Measurements from ENCODE around the gene SSH2.

SSH2 gene

GRCh38 chr17:29687596-29687995 is 242.4 kb downstream of the SSH2 start:
- Histone ChIP-seq H3K27me3 (ENCODE audit: low read length) (no peaks in the 10 kb centered on the region), H3K4me3 (ENCODE audit: insufficient read depth, low read length, poor library complexity, severe bottlenecking) (no peak overlapping the region), H3K4me2 (ENCODE audit: low read depth, low read length, poor library complexity, severe bottlenecking) (no peak overlapping the region), H3K27ac (ENCODE audit: low read depth, low read length) (no peak overlapping the region), H3K36me3 (ENCODE audit: low read length) (peaks cover 5% of the 10 kb centered on the region; the same call in 1 of the 2 replicates), H3K9ac (ENCODE audit: low read length) (no peak overlapping the region), H3K9me2 (replicated peaks; ENCODE audit: insufficient read depth, low read length) (no peaks in the 10 kb centered on the region), H4K20me1 (ENCODE audit: low read depth, low read length) (no peaks in the 10 kb centered on the region), H3F3A (ENCODE audit: insufficient read depth) (0 out of 2 replicates have a peak, but pooled peaks cover 3% of the 10 kb centered on the region), H3K9me3 (ENCODE audit: insufficient read depth, low read length) (no peaks in the 10 kb centered on the region), H3K79me2 (ENCODE audit: insufficient read depth, low read length) (no peaks in the 10 kb centered on the region), H2AFZ (ENCODE audit: low read depth, low read length, severe bottlenecking) (no peak overlapping the region)
- TF ChIP-seq EZH2phosphoT487 (conservative IDR thresholded peaks at IDR 0.05; ENCODE audit: low read length): no peak
- TF ChIP-seq CTCF (IDR thresholded peaks at IDR 0.05; ENCODE audit: insufficient read depth, low read length, poor library complexity, severe bottlenecking): no peak

GRCh38 chr17:29686993-29687590 is 242.9 kb downstream of the SSH2 start:
- Histone ChIP-seq H4K20me1 (ENCODE audit: low read depth, low read length) (no peaks in the 10 kb centered on the region), H3F3A (ENCODE audit: insufficient read depth) (peaks cover 8% of the 10 kb centered on the region; the same call in 1 of the 2 replicates), H3K4me2 (ENCODE audit: low read depth, low read length, poor library complexity, severe bottlenecking) (no peak overlapping the region), H3K79me2 (ENCODE audit: insufficient read depth, low read length) (no peaks in the 10 kb centered on the region), H3K9me2 (replicated peaks; ENCODE audit: insufficient read depth, low read length) (no peaks in the 10 kb centered on the region), H3K27ac (ENCODE audit: low read depth, low read length) (no peak overlapping the region), H3K4me3 (ENCODE audit: insufficient read depth, low read length, poor library complexity, severe bottlenecking) (no peak overlapping the region), H3K36me3 (ENCODE audit: low read length) (no peaks in the 10 kb centered on the region; the same call in 1 of the 2 replicates), H3K27me3 (ENCODE audit: low read length) (no peaks in the 10 kb centered on the region), H2AFZ (ENCODE audit: low read depth, low read length, severe bottlenecking) (no peak overlapping the region), H3K9ac (ENCODE audit: low read length) (no peak overlapping the region), H3K9me3 (ENCODE audit: insufficient read depth, low read length) (no peaks in the 10 kb centered on the region)
- TF ChIP-seq EZH2phosphoT487 (conservative IDR thresholded peaks at IDR 0.05; ENCODE audit: low read length): no peak
- no peak for TF ChIP-seq CTCF (IDR thresholded peaks at IDR 0.05; ENCODE audit: insufficient read depth, low read length, poor library complexity, severe bottlenecking)

- Histone ChIP-seq H3K9ac (ENCODE audit: low read length) (no peak overlapping the region), H3K9me2 (replicated peaks; ENCODE audit: insufficient read depth, low read length) (no peaks in the 10 kb centered on the region), H3K9me3 (ENCODE audit: insufficient read depth, low read length) (no peaks in the 10 kb centered on the region), H2AFZ (ENCODE audit: low read depth, low read length, severe bottlenecking) (no peak overlapping the region), H3K27me3 (ENCODE audit: low read length) (no peaks in the 10 kb centered on the region), H3K27ac (ENCODE audit: low read depth, low read length) (no peak overlapping the region), H3K4me3 (ENCODE audit: insufficient read depth, low read length, poor library complexity, severe bottlenecking) (no peak overlapping the region), H3K79me2 (ENCODE audit: insufficient read depth, low read length) (no peaks in the 10 kb centered on the region), H3K4me2 (ENCODE audit: low read depth, low read length, poor library complexity, severe bottlenecking) (no peak overlapping the region), H4K20me1 (ENCODE audit: low read depth, low read length) (no peaks in the 10 kb centered on the region), H3F3A (ENCODE audit: insufficient read depth) (peaks cover 10% of the 10 kb centered on the region; the same call in 1 of the 2 replicates), H3K36me3 (ENCODE audit: low read length) (no peaks in the 10 kb centered on the region; the same call in 1 of the 2 replicates)
- TF ChIP-seq EZH2phosphoT487 (conservative IDR thresholded peaks at IDR 0.05; ENCODE audit: low read length): no peak
- no peak for TF ChIP-seq CTCF (IDR thresholded peaks at IDR 0.05; ENCODE audit: insufficient read depth, low read length, poor library complexity, severe bottlenecking)
Observed at GRCh38 chr17:29683481-29683880, 246.5 kb downstream of the SSH2 start.

All from SU-DHL-6 (cell line).